Stimulated activated CD4-positive, alpha-beta T cell treated with anti-CD3 and anti-CD28 coated beads, Interleukin-15, amount 100 ng/mL, for 1 hour (primary cell): ENCODE results near the gene MAGEA10.
"Not testable (repeated sequence)": the region's sequence is repeated elsewhere in the genome, so short reads cannot be mapped to it uniquely, and the experiment has no call there.

Experiments used
- DNase-seq, 2 donors: peaks; one replicate each; pipeline ENCODE4 v3.0.0-alpha.2; 2020; ENCODE audit warnings: low read depth in 1 of 2, low spot score in 1 of 2

Gene MAGEA10

DNA sequence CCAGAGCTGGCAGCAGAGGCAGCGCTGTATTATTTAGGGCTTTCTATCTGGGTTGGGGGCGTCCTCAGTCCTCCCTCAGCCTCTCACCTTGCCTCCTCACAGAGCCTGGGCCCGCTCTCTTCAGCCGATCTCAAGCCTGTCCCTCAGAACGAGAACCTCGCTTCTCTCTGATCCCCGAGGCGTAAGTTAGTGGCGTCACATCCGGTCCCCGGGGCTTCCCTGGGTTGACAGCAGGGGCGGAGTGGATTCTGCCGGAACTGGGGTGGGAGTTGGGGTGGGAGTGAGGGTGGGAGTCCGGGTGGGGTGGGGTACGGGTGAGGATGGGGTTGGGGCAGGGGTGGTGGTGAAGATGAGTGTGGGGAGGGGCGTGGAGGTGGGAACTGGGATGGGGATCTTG, at the start of gene MAGEA10:
MAGEA10 (minus strand) TSS at position 190 of the 397 bp plus-strand sequence. CDS start 2,957 bp downstream, outside the sequence.
- no peak for DNase-seq

DNA sequence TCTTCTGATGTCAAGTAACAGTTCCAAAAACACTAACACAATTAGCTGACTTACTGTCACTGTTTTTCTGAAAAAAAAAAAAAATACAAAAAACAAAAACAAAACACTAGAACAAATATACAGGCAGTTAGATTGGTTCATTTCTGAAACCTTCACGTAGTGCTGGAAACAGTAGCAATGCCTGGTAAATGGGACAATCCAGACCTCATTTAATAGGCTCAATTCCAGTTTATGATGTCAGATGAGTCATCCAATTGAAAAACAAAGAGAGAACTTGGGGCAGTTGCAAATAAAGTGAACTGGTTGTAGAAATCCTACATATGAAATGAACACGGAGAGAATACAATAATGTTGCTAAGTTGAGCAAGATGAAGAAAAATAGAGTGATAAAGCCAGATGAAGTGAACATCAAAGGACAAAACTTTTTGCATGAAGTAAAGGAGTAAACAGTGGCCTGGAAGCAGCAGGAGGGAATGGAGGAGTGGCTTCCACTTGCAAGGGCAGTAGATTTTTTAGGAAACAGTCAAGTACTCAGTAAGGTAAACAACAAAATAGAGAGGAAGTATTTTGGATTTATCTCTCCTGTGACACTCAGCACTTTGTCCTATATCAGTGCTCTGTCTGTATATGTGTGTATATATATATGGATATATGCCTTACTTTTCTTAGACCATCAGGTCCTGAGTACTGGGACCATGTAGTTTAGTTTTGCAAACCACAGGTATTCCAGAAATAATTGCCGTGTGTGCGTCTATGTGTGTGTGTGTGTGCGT, 39.3 kb upstream of the MAGEA10 start:
- no peak for DNase-seq

DNA sequence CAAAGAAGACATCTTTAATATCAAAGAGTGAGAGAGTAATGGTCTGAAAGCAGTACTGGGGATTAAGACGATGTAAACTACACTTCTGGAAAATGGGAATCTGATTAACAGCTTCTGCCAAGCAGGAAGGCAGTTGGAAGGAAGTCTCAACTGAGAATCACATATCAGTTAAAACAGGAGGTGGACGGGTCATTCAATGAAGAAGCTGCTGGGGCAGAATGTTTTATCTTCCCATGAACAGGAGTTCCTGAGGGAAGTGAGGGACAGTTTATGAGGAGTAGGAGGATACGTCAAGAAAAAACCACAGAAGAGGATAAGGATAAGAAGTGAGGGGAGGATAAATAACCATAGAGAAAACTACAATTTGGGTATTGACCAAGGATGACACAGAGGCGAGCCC, 38.7 kb upstream of the MAGEA10 start:
- DNase-seq, result no peak

DNA sequence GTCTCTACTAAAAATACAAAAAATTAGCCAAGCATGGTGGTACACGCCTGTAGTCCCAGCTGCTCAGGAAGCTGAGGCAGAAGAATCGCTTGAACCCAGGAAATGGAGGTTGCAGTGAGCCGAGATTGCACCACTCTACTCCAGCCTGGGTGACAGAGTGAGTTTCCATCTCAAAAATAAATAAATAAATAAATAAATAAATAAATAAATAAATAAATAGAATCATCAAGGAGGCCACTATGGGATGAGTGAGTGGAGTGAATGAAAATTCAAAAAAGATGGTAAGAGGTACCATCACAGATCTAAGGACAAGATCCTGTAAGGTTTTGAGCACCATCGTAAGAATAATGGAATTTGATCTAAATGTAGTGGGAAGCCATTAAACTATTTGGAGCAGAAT, 37.5 kb upstream of the MAGEA10 start:
- not testable (repeated sequence) for DNase-seq

DNA sequence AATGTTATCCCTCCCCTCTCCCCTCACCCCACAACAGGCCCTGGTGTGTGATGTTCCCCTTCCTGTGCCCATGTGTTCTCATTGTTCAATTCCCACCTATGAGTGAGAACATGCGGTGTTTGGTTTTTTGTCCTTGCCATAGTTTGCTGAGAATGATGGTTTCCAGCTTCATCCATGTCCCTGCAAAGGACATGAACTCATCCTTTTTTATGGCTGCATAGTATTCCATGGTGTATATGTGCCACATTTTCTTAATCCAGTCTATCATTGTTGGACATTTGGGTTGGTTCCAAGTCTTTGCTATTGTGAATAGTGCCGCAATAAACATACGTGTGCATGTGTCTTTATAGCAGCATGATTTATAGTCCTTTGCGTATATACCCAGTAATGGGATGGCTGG, 35.5 kb upstream of the MAGEA10 start:
- not testable (repeated sequence) for DNase-seq

DNA sequence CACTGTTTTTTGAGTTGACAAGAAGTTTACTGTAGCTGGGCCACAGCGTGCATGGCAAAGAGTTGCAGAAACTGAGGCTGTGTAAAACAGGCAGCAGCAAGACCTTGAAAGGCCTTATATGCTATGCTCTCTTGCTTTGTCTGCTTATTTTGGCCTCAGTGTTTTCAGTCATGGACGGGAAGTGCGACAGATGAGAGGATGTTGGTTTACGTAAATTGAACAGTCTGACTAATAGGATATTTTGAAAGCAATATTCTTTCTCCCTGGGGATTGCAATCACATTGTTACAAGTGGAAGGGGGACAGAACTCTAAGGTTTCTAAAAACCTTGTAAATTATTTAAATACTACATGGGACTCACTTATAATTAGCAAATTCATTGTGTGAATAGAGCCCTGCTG, 32.2 kb upstream of the MAGEA10 start:
- no peak for DNase-seq

DNA sequence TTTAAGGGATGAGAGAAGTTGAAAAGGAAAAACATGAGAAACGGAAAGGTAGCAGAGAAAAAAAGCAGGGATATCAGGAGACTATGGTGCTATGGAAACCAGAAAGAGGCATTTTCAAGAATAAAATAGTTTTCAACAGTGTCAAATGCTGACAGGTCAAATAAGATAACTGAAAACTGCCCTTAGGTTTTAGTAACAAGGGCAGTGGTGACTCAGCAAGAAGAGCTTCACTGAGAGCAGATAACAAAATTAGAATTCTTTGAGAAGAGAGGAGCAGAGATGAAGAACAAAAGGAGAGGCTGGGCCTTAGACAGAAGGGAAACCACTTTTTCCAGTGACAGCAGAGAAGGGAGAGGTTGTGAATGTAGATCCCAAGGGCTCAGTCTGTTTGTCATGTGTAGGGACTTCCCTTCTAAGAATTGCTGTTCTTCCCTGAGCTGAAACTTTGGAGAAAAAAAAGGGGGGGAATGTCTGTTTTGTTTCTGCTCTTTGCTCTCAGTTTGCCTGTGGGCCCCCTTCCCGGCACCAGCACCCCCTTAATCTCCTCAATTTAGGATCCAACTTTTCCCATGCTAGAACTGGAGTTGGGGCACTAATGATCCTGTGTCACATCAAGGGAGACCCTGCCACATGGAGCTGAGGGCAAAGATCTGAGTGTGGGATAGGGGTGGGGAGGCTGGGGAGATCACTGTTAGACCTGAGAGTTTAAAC, 26.8 kb upstream of the MAGEA10 start:
- no peak for DNase-seq

DNA sequence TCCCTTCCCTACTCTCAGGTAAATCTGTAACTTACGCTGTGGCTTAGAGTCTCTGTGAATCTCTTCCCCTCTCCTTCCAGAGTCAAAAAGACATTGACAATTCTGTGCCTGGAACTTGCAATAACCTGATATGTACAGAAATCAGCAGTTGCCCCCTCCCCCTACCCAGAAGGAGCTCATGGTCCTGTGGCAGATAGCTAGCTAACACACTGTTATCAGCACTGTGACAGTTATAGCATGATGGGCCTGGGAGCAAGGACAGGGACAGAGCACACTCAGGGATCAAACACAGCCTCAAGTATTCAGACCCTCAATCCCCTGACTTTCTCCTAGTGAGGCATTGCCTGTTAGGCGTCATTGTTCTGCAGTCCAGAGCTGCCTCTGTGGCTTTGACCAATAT, 18.7 kb upstream of the MAGEA10 start:
- DNase-seq, result no peak

DNA sequence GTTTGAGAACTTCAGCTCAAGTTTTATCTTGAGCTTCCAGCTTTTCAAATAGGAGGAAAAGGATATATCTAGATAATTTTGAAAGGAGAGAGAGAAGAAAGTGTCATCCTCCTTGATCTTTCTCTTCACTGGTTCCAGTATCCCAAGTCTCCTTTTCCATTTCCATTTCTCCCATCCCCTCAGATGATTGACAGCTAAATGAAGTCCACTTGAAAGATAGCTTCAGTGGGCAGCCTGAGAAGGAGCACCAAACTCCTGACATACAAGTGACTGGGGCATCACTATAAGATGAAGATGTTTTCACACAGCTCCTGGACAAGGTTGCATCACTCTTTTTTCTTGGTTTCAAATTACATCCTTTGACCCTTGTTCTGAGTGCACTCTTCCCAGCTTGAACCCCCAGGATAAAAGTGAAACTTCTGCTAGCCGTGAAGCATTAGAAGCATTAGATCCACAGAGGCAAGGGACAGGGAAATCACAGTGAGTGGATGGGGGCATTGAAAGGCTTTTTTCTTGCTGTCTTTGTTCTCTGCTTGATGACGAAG, 17.5 kb upstream of the MAGEA10 start:
- no peak for DNase-seq

DNA sequence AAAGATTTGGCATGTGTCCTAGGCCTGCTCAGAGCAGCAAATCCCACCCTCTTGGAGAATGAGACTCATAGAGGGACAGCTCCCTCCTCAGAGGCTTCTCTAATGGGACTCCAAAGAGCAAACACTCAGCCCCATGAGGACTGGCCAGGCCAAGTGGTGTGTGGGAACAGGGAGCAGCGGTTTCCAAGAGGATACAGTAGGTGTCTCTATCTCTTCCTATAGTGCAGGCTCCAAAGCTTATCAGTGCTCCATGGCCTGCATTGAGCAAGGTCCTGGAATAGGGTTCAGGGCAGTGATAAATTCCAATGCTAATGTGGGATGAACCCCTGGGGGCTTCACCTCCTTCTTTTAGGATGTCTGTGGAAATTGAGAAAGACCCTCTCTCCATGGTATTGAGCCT, 15.7 kb upstream of the MAGEA10 start:
- DNase-seq, result no peak

DNA sequence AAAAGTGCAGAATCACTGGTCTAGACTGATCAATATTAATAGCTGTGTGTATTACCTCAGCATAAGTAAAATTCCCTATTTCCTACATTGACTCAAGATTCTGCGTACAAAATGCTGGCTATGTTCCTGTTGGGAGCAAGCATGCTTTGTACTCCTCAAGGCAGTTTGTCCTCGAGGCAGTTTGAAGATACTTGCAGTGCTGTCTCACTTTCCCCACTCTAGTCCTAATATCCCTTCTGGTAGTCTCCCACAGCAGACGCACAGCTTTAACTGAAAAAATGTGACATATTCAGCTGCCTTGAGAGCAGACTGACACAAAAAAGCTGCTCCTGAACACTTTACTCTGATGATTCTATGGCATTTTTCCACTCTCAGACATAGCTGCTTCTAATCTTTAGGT, 12.9 kb upstream of the MAGEA10 start:
- DNase-seq, result no peak

DNA sequence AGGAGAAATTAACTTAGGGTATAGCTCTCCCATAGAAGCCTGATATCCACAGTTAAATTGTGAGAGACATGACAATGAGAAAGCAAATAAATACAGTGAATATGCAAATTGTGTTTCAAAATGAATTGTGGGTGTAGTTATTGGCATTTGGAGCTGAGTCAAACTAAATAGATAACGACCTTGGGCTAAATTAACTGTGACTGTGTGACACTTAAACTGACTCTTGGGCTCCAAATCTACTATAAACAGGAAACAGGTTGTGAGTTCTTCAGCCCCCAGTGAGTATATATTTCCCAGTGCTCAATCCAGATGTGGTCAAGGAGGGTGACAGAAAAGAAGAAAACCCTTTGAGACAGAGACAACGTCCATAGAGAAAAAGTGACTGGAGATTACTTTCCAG, 11.3 kb upstream of the MAGEA10 start:
- DNase-seq, result no peak

DNA sequence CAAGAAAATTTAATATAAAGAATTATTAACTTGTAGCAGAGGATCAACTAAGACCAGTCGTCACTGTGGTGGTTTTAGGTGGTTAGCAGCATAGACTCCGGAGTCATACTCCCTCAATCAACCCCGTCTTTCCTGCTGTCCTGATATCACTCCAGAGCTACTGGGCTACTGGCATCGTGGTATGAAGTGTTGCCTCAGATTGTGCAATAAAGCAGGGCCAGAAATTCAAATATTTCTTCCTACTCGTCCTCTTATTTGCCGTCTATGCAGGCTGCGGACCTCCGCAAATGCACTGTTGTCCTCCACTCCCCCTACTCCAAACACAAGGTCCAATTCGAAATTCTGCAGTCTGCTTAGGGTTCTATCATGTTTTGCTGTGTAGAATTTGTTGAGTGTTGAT, 1.2 kb upstream of the MAGEA10 start:
- DNase-seq, result no peak

DNA sequence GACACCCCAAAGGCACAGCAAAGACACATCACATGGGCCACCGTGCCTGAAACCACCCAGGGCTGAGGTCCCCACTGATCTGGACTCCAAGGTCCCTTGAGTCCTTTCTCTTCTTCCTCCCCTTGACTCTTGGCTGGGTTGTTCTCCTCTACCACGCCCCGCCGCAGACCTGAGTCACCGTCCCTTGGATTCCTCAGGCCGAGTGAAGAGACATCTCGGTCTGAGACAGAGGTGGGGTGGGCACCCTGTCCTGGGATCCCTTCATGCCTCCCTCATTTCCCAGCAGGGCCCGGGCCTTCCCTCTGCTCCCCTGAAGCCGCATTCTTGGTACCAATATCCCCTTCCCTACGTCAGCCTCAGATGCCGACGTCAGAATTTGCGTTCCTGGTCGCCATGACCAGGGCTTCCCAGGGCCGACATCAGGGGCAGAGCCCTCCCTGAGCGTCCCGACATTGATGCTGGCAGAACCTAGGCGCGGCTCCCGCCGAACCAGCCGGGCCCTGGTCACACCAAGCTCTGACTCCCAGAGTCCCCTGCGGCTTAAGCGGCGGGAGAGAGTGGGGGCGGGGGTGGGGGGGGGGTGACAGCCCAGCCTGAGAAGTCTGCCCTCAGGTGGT, 498 bp downstream of the MAGEA10 start:
- no peak for DNase-seq

DNA sequence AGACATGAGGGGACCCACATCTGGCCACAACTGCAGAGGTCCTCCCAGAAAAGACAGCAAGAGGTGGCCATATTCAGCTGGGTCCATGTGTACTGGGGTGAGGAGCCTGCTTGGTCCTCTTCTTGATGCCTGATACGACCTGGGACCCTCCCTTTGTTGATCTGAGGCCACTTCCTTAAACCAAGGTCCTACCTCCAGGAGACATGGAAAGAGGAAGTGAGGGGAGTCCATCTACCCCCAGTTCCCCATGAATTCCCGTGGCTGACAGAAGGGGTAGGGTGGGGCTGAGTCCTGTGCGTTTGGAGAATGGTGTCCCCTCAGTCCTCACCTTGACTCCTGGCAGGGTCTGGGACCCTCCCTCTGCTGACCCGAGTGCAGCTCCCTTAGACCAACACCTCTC, 2.1 kb downstream of the MAGEA10 start:
- DNase-seq, result no peak

DNA sequence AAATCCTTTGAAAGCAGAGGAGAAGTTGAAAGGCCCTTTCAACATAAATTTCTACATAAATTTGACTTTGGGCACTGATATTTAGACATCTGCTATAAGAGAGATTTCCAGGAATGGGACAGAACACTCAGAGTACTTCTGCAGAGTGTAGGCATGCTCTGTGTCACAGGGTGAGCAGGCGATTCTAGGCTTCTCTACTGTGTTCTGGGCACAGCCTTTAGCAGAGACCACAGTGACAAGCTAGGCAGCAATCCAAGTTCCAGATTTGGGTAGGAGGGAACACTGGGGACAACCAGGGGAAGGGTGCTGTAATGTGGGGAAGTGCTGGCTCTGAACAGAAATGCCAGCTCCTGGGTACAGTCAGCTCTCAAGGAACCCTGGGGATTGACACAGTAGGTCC, 6.9 kb downstream of the MAGEA10 start:
- DNase-seq, result no peak

DNA sequence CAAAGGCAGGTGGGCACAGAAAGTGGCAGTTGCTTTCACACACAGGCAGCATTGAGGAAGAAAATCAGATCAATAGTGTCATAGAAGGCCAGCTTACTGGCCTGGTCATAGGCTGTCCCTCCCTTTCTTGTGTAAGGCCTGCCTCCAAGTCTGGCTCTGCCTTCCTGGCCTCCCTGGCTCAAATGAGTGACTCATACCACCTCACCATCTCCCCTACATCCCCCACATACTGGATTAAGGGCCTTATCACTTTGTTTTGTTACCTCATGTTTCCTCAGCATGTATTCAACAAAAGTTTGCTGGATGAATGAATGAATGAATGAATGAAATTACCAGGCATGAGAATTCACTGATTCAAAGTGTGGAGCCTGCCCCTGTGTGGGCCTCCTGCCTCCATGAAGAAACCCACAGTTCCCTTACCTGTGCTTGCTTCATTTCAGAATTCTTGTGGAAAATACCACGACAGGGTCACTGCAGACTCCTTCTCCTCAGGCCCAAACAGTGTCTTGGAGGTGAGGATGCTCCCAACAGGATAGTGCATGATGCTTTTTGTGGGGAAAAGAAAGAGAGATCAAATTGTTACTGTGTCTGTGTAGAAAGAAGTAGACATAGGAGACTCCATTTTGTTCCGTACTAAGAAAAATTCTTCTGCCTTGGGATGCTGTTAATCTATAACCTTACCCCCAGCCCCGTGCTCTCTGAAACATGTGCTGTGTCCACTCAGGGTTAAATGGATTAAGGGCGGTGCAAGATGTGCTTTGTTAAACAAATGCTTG, 9.1 kb downstream of the MAGEA10 start:
- DNase-seq, result not testable (repeated sequence)

DNA sequence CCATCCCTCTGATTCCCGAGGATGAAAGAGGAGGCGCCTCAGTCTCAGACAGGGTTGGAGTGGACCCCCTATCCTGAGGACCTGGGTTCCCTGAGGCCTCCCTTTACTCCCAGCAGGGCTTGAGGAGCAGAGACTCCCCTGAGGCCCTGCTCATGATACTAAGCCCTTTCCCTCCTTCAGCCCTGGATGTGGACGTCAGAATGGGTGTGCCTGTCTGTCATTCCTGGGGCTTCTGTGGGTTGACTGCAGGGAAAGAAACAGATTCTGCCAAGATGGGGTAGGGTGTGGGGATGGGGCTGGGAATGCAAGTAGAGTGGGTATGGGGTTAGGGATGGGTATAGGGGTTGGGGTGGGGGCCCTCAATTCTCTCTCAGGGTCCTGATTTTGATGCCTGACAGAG, 21.1 kb downstream of the MAGEA10 start:
- no peak for DNase-seq

DNA sequence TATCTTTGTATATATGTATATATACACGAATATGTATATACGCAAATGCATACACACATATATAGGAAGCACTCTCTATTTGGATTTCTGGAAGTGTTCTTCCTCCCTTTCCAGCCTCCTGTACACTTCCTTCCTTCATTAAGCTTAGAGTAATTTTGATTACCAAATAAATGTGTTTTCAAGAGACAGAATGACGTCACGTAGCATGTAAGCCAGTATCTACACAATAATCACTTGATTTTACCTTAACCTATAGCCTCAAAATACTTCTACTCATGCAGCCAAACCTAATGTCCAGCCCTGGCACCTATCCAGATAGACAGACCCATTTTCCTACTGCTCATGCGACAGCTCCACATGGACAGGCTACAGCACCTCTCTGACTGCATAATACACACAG, 29.9 kb downstream of the MAGEA10 start:
- no peak for DNase-seq

DNA sequence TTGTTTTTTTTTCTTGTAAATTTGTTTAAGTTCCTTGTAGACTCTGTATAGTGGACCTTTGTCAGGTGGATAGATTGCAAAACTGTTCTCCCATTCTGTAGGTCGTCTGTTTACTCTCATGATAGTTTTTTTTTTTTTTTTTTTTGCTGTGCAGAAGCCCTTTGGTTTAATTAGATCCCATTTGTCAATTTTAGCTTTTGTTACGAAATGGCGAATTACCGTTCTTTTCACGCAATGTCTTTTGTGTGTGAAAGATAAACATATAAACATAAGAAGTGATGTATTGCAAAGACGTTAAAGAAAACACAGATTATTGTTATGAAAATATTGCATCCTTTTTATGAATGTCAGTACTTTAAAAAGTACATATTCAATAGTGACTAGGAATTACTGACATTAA, 34.5 kb downstream of the MAGEA10 start:
- no peak for DNase-seq

DNA sequence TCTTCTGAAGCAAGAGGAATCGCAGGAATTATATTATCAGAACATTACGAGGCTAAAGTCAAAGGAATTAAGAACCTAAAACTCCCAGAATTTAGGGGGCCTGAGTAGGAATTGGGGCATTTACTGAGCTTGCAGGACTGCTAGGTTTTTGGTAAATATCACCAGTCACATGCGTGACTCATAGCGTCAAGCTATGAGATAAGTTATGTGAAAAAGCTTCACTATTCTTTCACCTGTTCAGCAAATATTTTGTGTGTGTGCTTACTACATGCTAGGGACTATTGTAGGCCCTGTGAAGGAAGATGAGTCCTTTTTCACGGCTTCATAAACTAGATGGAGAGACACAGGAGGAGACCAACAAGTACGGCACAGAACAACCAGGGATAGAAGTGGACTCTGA, 52.2 kb downstream of the MAGEA10 start:
- no peak for DNase-seq
